Activated CD8-positive, alpha-beta memory T cell treated with anti-CD3 and anti-CD28 coated beads for 24 hours (primary cell): ENCODE results near the gene SYTL1.

Source experiments
- DNase-seq: peaks from one replicate; pipeline ENCODE4 v3.0.0-alpha.2; 2020

The SYTL1 gene

DNA sequence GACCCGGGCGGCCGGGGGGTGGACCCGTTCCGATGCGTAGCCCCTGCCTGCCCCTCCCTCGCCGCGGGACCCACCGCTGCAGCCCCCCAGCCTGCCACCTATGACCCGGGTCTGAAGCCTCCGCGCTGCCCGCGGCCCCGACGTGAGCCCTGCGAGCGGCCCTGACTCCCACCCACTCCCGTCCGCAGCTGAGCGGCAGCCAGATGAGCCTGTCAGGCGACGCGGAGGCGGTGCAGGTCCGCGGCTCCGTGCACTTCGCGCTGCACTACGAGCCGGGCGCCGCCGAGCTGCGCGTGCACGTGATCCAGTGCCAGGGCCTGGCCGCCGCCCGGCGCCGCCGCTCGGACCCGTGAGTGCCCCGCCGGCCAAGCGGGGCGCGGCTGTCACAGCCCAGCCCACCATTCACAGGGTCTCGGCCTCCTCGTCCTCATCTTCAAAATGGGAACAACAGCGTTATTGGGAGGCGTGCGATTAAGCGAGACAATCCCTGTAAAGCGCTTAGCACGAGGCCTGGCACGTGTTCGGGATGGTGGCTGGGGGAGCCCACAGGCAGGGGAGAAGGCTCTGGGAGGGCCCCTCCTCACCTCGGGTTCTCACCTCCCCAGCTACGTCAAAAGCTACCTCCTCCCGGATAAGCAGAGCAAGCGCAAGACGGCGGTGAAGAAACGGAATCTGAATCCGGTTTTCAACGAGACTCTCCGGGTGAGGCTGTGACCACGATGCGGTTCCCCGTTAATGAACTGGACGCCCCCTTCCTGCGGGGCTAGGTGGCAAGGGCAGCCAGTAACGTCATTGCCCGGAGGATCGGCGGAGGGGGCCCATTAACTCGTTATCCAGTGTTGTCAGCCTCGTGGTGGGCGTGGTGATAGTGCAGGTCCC lies 8.2 kb downstream of the SYTL1 start:
- DNase-seq, result no peak

DNA sequence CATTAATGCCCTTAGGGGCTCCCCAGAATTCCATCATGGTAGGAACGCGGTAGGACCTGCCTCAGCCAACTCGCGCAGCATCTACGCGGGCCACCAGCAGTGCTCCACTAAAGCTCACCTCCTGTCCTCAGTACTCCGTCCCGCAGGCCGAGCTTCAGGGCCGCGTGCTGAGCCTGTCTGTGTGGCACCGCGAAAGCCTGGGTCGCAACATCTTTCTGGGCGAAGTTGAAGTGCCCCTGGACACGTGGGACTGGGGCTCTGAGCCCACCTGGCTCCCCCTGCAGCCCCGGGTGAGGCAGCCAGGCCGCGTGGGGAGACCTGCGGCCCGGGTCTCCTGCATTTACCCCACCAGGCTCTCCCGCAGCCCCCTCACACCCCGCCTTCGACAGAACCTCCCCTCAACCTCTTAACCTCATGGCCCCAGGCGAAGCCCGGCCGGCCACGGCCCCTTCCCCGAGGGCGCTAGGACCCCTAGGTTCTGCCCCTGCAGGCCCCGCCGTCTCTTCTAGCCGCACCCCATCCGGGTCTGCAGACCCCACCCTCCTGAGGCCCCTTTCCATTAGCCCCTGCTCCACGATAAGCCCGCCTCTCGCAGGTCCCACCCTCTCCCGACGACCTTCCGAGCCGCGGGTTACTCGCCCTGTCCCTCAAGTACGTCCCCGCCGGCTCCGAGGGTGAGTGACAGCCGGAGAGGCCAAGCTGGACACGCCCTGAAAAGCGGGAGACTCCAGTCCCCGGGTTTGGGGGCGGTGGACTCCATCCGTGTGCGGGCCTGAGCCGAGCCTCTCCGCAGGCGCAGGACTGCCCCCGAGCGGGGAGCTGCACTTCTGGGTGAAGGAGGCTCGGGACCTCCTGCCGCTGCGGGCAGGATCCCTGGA lies 9.1 kb downstream of the SYTL1 start:
- DNase-seq, result no peak

GRCh38 chr1:27351541-27352107 lies 9.8 kb downstream of the SYTL1 start:
- no peak for DNase-seq

DNA sequence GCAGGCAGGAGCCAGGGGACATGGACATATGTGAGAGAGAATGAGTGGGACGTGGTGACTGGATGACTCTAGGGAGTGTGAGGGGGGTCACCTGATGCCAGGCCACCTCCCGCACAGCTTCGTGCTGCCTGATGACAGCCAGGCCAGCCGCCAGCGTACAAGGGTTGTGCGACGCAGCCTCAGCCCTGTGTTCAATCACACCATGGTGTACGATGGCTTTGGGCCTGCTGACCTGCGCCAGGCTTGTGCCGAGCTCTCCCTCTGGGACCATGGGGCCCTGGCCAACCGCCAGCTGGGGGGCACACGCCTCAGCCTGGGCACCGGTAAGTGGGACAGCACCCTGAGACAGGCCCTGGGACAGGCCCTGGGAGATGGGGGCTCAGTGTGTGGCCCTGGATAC lies 11.3 kb downstream of the SYTL1 start:
- no peak for DNase-seq

DNA sequence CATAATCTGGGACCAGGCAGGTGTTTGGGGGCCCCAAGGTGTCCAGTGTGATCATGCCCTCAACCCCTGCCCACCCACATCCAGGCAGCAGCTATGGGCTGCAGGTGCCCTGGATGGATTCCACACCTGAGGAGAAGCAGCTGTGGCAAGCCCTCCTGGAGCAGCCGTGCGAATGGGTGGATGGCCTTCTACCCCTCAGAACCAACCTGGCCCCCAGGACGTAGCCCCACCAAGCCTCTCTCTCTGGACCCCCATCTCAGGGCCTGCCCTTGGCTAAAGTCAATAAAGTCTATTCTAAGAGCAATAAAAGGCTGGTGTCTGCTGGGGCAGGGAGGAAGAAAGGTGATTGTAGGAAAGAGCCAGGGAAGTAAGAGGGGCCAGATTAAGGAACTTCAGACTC lies 11.8 kb downstream of the SYTL1 start:
- no peak for DNase-seq

DNA sequence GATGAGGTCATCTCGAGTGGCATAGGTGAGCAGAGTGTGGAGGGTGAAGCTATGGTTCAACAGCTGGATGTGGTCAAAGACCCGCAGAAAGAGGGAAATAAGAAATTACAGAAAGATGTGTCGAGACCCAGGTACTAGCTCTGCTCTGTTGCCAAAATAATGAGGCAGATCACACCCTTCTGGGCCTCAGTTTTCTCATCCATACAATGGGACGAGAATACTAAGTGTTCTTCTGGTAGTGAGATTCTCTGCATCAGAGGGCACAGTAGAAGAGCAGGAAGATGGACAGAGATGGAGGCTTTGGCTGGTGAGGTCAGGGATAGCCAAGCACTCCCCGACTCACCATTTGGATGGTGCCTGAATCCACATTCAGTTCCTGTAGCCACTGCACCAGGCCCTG lies 13.9 kb downstream of the SYTL1 start:
- no peak for DNase-seq

DNA sequence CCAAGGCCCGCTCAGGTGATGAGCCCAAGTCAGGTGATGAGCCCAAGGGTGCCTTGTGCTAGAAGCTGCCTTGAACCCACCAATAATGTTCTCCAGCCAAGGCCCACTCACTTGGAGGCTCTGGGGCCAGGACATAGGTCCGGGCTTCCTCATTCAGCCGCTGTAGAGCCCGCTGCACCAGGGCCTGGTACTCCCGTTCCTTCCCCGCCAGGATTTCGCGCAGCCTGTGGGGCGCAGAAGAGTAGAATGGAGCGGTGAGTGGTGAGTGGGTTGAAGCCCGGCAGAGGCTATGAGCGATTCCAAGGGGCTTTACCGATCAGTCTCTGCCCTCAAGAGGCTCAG lies 14.4 kb downstream of the SYTL1 start:
- DNase-seq, result no peak

- DNase-seq, result peak; percentile 67
Observed at GRCh38 chr1:27356619-27357280, 14.9 kb downstream of the SYTL1 start.

- peak; percentile 94 for DNase-seq
Observed at GRCh38 chr1:27357281-27358037, 15.6 kb downstream of the SYTL1 start.

GRCh38 chr1:27358038-27358927 lies 16.5 kb downstream of the SYTL1 start:
- no peak for DNase-seq

GRCh38 chr1:27358928-27359313 lies 17.1 kb downstream of the SYTL1 start:
- no peak for DNase-seq

GRCh38 chr1:27359822-27360158 lies 18.0 kb downstream of the SYTL1 start:
- no peak for DNase-seq

- peak; percentile 77 for DNase-seq
Observed at GRCh38 chr1:27360159-27361043, 18.6 kb downstream of the SYTL1 start.

GRCh38 chr1:27361044-27361402 lies 19.2 kb downstream of the SYTL1 start:
- DNase-seq, result no peak

- no peak for DNase-seq
Observed at GRCh38 chr1:27361553-27361952, 19.7 kb downstream of the SYTL1 start.

DNA sequence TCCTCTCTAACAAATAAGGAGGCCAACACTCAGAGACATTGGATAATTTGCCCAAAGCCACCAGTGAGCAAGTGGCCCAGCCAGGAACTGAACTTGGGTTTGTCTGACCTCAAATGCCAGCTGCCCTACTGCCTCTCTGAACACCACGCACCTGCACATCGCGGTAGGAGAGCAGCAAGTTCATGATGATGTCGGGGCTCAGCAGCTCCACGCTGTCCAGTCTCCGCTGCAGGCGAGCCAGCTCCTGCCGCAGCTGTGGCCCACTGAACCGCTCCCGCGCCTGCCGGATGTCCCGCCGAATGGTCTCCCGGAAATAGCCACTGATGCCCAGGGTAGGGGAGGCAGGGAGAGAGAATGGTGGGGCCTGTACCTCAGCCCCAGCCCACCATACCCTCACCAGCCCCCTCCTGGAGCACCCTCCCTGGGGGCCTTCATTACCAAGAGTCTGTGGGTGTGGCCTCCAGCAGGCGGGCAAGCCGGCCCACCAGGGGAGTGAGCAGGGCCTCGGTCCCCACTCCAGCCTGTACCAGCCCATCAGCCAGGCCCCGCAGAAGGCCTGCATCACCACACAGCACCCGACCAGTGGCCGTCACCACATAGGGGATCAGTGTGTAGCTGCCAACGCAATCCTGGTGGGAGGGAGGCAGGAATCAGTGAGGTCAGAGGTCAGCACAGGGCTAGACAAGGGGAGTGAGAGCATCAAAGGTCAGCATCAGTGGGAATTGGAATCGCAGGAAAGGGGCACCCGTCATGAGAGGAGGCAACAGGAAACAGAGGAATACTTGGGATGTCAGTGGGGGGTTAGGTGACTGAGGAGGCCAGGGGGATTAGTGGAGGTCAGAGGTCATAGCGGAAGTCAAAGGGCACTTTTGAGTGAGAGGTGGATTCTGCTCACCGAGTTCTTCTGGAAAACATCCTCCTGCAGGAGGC lies 22.2 kb downstream of the SYTL1 start:
- no peak for DNase-seq

GRCh38 chr1:27364696-27365371 lies 23.0 kb downstream of the SYTL1 start:
- DNase-seq, result no peak

GRCh38 chr1:27365372-27366112 lies 23.7 kb downstream of the SYTL1 start:
- DNase-seq, result peak; percentile 91
